ENCODE results near the gene RAD52.

RAD52 gene

GRCh38 chr12:949453-950191 is at the start of gene RAD52:
TSS of gene RAD52 (minus strand) at chr12:949694. CDS start at chr12:933058, 16,636 bp downstream.
- peak; percentile 96 to 99 for DNase-seq

- DNase-seq: no peak
Observed at GRCh38 chr12:998020-998874, 48.8 kb upstream of the RAD52 start.

GRCh38 chr12:997505-997904 is 48.0 kb upstream of the RAD52 start:
- DNase-seq: no peak

- no peak for DNase-seq
Observed at GRCh38 chr12:996881-997280, 47.4 kb upstream of the RAD52 start.

DNA sequence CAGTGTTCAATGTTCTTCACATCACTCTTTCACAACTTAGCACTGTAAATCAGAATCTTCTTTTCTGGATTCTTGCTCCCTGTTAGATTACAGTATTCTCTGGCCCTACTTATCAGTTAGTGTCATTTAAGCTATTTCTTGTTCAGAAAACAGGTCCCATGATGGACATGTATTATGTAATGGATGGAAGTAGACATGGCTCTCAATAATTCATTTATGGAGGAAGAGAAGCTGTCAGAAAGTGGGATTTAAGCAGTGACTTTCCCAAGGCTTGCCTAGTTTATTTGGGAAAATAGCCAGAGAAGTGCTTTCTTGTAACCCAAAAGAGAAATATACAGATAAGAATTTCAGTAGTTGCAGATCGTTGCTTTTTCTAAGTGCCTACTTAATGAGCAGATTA is 43.2 kb upstream of the RAD52 start:
- no peak for DNase-seq

DNA sequence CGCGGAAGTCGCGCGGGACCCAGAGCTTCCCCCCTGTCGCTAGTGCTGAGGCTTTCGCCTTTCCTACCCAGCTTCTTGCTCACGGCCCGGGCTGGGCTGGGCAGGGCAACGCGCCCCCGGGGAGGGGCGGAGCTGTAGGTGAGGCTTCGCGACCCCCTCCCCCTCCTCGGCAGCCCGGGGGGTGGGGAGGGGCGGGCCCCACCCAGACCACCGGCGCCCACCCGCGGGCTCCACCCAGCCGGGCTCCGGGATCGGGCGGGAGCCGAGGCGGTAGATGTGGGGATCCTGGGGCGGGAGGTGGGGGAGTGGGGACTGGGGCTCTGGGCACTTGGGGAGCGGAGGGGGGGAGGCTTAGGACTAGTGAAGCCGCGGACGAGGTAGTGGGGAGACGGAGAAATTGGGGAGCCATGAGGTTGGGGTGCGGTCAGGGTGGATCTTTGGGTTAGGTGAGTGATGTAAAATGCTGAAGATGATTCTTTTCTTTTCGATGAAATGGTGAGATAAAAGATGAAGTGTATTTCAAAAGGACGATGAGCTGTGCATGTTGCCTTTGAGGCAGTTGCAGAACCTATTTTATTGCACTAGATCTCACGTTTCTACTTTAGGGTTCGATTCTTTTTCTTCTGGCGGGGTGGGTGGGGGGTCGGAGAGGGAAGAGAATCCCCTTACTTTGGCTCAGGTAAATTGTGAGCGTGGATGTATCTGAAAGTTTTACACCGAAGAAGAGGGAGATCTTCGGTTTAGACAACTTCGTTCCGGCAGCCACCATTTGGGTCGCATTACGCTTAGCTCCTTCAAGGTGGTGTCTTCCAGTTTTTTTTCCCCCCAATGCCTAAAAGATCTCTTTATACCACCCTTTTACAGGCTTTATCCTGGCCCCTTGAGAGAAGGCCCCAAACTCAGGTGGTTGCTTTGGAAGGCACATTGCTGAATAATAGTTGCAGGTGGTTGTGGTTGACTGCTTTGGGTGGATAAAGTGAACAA is 42.1 kb upstream of the RAD52 start:
- DNase-seq: peak in 1 of 2 experiments; percentile 62

DNA sequence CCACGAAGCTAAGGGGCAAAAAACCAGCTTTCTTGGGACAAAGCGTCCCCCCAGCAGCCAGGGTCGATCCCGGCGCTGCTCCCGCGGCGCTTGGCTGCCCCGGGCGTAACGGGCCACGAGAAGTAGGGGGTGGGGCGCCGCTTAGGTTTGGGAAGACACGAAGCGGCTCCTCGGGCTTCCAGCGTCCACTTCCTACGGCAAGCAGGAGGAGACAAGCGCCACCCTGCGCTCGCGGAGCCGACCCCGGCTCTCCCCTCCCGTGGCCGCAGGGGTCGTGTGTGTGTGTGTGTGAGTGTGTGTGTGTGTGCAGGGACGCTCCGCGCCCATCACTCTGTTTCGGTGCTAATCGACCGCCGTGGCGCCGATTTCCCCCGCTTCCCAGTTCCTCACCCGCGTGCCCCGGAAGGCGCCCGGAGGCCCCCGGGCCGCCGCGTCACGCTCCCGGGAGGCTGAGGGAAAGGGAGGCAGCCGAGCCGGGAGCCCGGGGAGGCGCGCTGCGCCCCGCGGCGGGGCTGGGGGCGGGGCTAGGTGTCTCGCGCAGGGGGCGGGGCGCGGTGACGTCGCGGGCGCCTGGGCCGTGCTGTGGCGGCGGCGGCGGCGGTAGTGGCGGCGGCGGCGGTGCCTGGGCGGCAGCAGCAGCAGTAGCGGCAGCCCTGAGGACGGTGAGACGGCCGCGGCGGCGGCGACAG is 41.3 kb upstream of the RAD52 start, which contains the start of gene ERC1:
Gene ERC1, plus strand, starts transcription at position 563 of the 689 bp plus-strand sequence. CDS start 36,681 bp downstream, outside the sequence.
- peak; percentile 77 to 88 for DNase-seq

- peak; percentile 15 to 38 for DNase-seq
Observed at GRCh38 chr12:989751-990660, 40.5 kb upstream of the RAD52 start.

- DNase-seq: no peak
Observed at GRCh38 chr12:989051-989450, 39.6 kb upstream of the RAD52 start.

DNA sequence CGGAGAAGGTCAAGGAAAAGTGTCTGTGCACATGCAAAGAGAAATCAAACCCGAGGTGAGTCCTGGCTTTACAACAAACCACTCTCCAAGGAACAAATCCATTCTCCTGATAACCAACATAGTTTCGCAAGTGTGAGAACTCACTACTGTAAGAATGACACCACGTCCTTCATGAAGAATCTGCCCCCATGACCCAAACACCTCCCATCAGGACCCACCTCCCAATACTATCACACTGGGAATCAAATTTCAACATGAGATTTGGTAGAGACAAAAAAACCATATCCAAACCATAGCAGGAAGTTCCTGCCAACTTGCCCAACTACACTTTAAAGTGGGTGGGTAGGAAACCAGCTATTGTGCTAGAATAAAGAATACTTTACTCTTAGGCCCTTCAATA is 39.2 kb upstream of the RAD52 start:
- no peak for DNase-seq

DNA sequence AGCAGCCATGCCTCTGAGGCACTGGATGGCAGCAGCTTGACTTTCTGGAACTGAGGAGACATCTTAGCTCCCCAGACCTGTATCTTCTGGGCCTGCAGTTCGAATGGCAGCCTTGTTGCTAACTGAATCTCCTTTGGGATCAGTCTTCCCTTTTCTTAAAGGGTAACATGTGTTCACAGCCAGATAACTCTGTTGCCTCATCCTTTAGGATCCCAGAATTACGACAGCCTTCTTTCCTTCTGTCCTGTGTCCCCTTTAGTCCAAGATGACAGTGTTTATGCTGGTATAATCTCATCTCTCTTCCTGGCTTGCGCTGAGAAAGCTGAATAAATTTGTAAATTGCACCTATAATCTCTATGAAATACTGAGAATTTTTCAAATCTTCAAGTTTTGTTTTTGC is 32.5 kb upstream of the RAD52 start:
- DNase-seq: no peak

DNA sequence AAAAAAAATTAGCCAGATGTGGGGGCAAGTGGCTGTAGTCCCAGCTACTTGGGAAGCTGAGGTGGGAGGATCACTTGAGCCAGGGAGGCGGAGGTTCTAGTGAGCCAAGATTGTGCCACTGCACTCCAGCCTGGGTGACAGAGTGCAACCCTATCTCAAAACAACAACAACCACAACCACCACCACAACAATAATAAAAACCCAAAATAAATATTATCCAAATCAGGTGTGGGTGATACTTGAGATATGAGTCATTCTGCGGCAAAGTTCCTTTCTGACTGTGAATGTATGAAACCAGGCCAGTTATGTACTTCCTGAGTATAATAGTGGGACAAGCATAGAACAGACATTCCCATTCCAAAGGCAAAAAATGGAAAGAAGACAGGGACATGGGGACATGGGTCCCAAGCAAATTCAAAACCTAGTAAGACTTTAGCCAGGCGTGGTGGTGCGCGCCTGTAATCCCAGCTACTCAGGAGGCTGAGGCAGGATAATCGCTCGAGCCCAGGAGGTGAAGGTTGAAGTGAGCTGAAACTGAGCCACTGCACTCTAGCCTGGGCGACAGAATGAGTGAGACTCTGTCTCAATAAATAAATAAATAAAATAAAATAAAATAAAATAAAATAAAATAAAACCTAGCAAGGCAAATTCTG is 31.8 kb upstream of the RAD52 start:
- DNase-seq: no peak

DNA sequence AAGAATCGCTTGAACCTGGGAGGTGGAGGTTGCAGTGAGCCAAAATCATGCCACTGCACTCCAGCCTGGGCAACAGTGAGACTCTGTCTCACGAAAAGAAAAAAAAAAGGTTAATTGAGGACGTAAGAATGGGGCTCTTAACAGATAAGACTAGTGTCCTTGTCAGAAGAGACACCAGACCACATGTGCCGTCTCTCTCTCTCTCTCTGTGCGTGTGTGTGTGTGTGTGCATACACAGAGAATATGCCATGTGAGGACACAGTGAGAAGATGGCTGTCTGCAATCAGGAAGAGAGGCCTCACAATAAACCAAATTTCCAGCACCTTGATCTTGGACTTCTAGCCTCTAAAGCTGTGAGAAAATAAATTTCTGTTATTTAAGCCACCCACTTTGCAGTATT is 29.9 kb upstream of the RAD52 start:
- no peak for DNase-seq

DNA sequence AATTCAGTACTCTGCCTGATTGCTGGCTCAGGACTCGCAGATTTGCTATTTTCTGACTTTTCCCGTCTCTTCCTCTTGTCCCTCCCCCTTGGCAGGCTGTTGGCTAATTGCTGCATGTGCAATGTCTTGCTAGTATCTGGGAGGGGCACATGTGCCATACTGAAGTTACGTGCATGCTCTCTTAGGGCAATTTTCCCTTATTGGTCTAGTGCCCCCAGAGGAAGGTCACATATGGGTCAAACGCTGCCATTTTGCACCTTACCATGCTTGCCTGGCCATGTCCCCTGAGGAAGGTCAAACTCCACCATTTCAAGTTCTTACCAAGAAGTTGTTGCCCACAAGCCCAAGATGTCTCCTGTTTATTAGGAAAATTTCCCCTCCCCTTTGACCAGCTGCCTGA is 27.7 kb upstream of the RAD52 start:
- DNase-seq: no peak

GRCh38 chr12:976644-977043 is 27.1 kb upstream of the RAD52 start:
- DNase-seq: no peak

DNA sequence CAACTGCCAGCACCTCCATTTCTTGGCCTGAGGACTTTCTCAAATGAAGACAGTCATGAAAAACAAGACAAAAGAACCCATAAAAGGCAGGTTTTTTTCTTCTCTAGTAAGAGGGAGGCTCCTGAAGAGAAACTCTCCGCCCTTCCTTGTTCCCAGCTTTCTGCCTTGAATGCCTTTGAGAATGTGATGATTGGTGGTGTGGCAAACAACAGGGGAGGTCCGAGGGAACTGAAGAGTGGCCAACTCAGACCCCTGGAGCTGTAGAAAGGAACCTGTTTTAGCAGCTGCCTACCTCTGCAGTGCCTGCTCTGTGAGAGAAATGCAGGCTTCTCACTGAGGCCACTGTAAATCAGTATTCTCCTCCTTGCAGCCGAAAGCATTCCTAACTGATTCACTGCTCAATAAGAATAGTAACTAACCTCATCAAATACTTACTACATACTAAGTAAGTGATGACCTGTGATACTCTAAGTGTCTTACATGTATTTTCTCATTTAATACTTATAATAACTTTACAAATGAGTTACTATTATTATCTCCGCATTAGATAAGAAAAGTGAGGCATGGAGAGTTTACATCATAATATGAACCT is 24.9 kb upstream of the RAD52 start:
- no peak for DNase-seq

DNA sequence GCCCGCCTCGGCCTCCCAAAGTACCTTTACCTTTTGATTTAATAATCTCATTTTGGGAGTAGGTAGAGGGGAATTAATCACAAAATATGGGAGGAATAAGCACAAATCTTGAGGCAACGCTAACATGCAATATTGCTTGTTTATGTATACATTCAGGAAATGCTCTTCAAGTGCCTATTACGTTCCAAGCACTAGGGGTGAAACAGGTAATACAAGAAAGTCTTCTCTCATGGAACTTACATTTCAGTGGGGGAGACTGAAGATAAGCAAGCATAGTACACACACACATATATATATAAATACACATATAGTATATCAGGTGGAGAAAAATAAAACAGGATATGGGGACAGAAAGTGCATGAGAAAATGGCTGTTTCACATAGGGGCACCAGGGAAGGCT is 22.5 kb upstream of the RAD52 start:
- DNase-seq: no peak

DNA sequence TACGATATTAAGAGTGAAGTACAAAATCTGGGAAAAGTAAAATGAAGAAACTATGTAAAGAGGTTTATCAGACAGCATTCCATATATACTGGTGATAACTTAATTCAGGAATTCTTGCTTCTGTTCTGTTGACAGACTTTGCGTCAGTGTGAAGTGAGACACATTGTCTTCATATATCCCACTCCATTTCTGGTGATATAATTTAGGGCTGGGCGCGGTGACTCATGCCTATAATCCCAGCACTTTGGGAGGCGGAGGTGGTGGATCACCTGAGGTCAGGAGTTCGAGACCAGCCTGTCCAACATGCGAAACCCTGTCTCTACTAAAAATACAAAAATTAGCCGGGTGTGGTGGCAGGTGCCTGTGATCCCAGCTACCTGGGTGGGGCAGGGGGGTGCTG is 20.3 kb upstream of the RAD52 start:
- no peak for DNase-seq

- no peak for DNase-seq
Observed at GRCh38 chr12:968545-968944, 19.1 kb upstream of the RAD52 start.

DNA sequence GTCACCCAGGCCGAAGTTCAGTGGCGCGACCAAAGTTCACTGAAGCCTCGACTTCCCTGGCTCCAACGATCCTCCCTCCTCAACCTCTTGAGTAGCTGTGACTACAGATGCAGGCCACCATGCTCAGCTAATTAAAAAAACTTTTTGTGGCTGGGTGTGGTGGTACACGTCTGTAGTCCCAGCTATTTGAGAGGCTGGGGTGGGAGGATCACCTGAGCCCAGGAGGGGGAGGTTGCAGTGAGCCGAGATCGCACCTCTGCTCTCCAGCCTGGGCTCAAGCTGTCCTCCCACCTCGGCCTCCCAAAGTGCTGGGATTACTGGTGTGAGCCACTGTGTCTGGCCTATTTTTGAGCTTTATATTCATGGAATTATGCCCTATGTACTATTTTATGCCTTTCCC is 18.1 kb upstream of the RAD52 start:
- DNase-seq: no peak
